Left lung (tissue), 10 donors: ENCODE results near the gene SMTNL1. TPM values are rescaled to one million over a fixed set of nuclear protein-coding genes. Genes with fewer than 3 reads are reported as not detected.

Experiments used
- ATAC-seq: fragments of 200-7000 bp; cut with Tn5 transposase; one replicate; pipeline ENCODE4 v1.9.1; 2020; ENCODE audit warnings: moderate library complexity
- DNase-seq, 4 donors: peaks; one replicate each; pipeline ENCODE4 v3.0.0-alpha.2; 2013 to 2020
- H3K27ac ChIP-seq, 2 donors: fragments of 200-600 bp; sonication (generic) in 1 of 2; one replicate each; pipeline versions ENCODE4 v1.5.0 to v1.8.0; 2020 to 2021
- H3K27me3 ChIP-seq, 2 donors: fragments of 200-600 bp; sonication (generic) in 1 of 2; one replicate each; pipeline versions ENCODE4 v1.5.0 to v1.8.0; 2020 to 2021
- H3K36me3 ChIP-seq, 2 donors: fragments of 200-600 bp; sonication (generic) in 1 of 2; one replicate each; pipeline versions ENCODE4 v1.5.0 to v1.8.0; 2020 to 2021
- H3K4me1 ChIP-seq, 2 donors: fragments of 200-600 bp; one replicate each; pipeline ENCODE4 v1.8.0; 2021
- H3K4me3 ChIP-seq, 2 donors: fragments of 200-600 bp; sonication (generic) in 1 of 2; one replicate each; pipeline versions ENCODE4 v1.5.0 to v1.8.0; 2020 to 2021; ENCODE audit warnings: mild to moderate bottlenecking in 1 of 2
- H3K9me3 ChIP-seq, 2 donors: fragments of 200-600 bp; sonication (generic) in 1 of 2; one replicate each; pipeline versions ENCODE4 v1.5.0 to v1.8.0; 2020 to 2021
- CTCF ChIP-seq, 2 donors: fragments of 200-600 bp; sonication (generic) in 1 of 2; IDR thresholded peaks; one replicate each; pipeline versions ENCODE4 v1.5.0 to v1.8.0; 2021; ENCODE audit warnings: antibody characterized with exemption in 2 of 2
- intact Hi-C, 2 donors: fragments of 100-400 bp; cut with DNase I; formaldehyde crosslinking; loops; one replicate each; pipeline versions ENCODE4 v1.11.2 to v1.14.2; 2022
- polyA plus RNA-seq, 6 donors: library from polyadenylated mRNA; unstranded; fragments of 120-200 nt; gene quantifications; one replicate each; pipeline ENCODE4 v1.2.1, GENCODE V29; 2013; ENCODE audit not compliant: insufficient read length in 6 of 6
- total RNA-seq, 2 donors: library from RNA; stranded (reverse); fragmentation: NEBNext Ultra II Directional; extraction: Animal tissue kit (Norgen Biotek cat#: 25700); gene quantifications; one replicate each; pipeline ENCODE4 v1.2.1, GENCODE V29; 2021
- donor health status: DM: no; HTN: yes; CAD: no.
- donor health status: DM: no; HTN: no; CAD: no.

Gene SMTNL1
- total and polyA plus RNA-seq, 8 donors: 0.13 to 0.80 (median 0.42) TPM; not detected in 2

GRCh38 chr11:57499413-57499982 is 37.9 kb upstream of the SMTNL1 start:
- peaks cover 11 to 24% of the 10 kb centered on the region in 2 donors for H3K4me1 ChIP-seq
- ATAC-seq (peak; percentile 100), DNase-seq (peak; percentile 95 to 98 (median 96))
- peak overlapping the region; percentile 60 for H3K27ac ChIP-seq
- H3K9me3 ChIP-seq: no peaks in the 10 kb centered on the region
- peaks cover 0 to 6% of the 10 kb centered on the region in 2 donors for H3K36me3 ChIP-seq
- intact Hi-C loops: no loop called here
- TF ChIP-seq CTCF (IDR thresholded peaks at IDR 0.05): peak in 1 of 2 donors; percentile 35
- H3K27me3 ChIP-seq: no peaks in the 10 kb centered on the region
- H3K4me3 ChIP-seq: peak overlapping the region; percentile 0 to 34

GRCh38 chr11:57499983-57500461 is 37.4 kb upstream of the SMTNL1 start:
- H3K4me3 ChIP-seq: peak overlapping the region; percentile 0 to 34
- peak overlapping the region; percentile 60 for H3K27ac ChIP-seq
- intact Hi-C loops: no loop called here
- peak in 1 of 2 donors; percentile 2 for TF ChIP-seq CTCF (IDR thresholded peaks at IDR 0.05)
- peaks cover 11 to 24% of the 10 kb centered on the region in 2 donors for H3K4me1 ChIP-seq
- ATAC-seq: peak; percentile 55
- H3K9me3 ChIP-seq: no peaks in the 10 kb centered on the region
- no peak for DNase-seq
- no peaks in the 10 kb centered on the region for H3K27me3 ChIP-seq
- peaks cover 0 to 9% of the 10 kb centered on the region in 2 donors for H3K36me3 ChIP-seq

- H3K4me1 ChIP-seq: peaks cover 11 to 24% of the 10 kb centered on the region in 2 donors
- H3K27me3 ChIP-seq: no peaks in the 10 kb centered on the region
- H3K27ac ChIP-seq: peak overlapping the region; percentile 60
- DNase-seq (no peak), ATAC-seq (no peak)
- no peak overlapping the region for H3K4me3 ChIP-seq
- no peaks in the 10 kb centered on the region for H3K9me3 ChIP-seq
- peaks cover 0 to 6% of the 10 kb centered on the region in 2 donors for H3K36me3 ChIP-seq
- intact Hi-C loops: no loop called here
- no peak for TF ChIP-seq CTCF (IDR thresholded peaks at IDR 0.05)
These were observed 36.9 kb upstream of the SMTNL1 start for GRCh38 chr11:57500515-57500914.

GRCh38 chr11:57500926-57501325 is 36.5 kb upstream of the SMTNL1 start:
- intact Hi-C loops: no loop called here

More at GRCh38 chr11:57500926-57501325, 36.5 kb upstream of the SMTNL1 start:
- TF ChIP-seq CTCF (IDR thresholded peaks at IDR 0.05): no peak
- H3K4me1 ChIP-seq: peaks cover 11 to 24% of the 10 kb centered on the region in 2 donors
- H3K9me3 ChIP-seq: no peaks in the 10 kb centered on the region
- H3K27me3 ChIP-seq: no peaks in the 10 kb centered on the region
- peaks cover 0 to 3% of the 10 kb centered on the region in 2 donors for H3K36me3 ChIP-seq
- H3K4me3 ChIP-seq: no peak overlapping the region
- ATAC-seq (no peak), DNase-seq (no peak)
- H3K27ac ChIP-seq: no peak overlapping the region
